Stimulated activated CD4-positive, alpha-beta T cell treated with anti-CD3 and anti-CD28 coated beads, Interleukin-4, amount 100 ng/mL, for 48 hours (primary cell): ENCODE measurements around the gene WDR11.
"Not testable (repeated sequence)": the region's sequence is repeated elsewhere in the genome, so short reads cannot be mapped to it uniquely, and the experiment has no call there.

Experiments used
- DNase-seq, 2 donors: peaks; one replicate each; pipeline ENCODE4 v3.0.0-alpha.2; 2020; ENCODE audit warnings: low read depth in 2 of 2

Gene WDR11

DNA sequence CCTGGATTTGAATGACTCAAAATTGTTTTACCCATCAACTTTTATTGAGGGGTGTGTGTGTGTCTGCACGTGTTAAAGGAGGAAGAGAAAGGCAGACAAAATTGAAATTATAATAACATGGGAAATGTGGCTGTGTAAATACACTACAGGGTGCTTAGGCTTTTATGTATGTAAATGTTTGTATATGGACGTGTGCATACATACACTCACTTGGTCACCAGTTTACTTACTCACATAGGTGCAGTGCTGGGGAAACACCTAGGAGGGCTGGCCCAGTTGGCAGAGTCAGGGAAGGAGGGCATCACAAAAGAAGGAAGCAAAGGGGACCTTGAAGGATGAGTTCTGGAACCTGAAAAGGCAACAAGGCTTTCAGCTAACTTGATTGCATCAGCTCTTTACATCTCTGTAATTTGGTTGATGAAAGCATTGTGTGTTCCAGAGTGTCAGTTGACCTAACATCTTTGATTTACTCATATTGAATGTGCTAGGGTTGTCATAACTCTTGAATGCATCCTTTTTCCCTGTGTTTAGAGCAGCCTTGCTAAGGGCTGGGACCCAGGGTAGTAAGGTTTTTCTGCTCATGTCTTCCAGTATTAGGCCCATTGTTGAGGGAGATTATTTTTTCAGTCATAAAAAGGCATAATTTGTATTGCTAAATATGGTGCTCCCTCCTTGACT lies 10.2 kb downstream of the WDR11 start:
- DNase-seq: no peak

DNA sequence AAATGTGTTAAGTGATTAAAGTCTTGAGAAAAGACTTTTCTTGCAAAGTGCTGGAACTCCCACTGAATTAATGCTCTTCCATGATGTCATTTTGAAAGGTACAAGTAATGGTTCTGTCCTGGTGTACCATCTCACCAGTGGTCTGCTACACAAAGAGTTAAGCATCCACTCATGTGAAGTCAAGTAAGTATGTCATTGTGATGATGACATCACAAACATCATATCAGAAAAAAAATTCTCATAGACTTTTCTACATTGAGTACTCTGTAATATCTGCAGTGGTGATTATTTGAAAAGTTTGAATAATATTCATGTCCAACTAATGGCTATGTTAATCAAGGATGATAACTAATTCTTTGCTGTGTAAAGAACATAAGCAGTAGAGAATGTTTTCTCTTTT lies 22.6 kb downstream of the WDR11 start:
- DNase-seq: no peak

DNA sequence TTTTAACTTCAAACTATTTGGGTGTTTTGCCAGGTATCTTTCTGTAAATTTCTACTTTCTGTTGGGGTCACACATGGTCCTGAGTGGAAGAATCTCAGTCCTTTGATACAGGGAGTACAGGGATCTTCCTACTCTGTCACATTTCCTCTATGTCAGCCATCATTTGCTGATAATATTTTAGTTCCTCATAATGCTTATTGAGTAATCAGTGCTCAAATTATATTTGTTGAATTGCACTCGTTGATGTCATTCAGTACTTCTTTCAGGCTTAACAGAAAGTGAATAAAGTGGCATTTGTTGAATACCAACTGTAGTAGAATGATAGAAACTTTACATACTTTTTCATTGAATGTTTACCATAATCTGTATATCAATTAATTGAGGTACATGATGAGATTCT lies 31.9 kb downstream of the WDR11 start:
- no peak for DNase-seq

DNA sequence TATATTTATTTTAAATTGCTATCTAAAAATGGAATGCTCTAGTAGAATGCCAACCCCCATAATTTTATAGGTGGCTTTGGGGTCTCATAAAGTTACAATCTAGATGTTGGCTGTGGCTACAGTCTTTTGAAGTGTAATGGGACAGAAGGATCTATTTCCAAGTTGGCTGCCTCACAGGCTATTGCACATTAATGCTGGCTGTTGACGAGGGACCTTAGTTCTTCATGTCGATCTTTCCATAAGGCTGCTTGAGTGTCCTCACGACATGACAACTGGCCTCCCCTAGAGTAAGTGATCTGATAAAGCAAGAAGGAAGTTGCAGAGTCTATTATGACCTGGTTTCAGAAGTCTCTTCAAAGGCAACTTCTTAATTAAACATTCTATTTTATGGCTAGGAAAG lies 36.3 kb downstream of the WDR11 start:
- no peak for DNase-seq

DNA sequence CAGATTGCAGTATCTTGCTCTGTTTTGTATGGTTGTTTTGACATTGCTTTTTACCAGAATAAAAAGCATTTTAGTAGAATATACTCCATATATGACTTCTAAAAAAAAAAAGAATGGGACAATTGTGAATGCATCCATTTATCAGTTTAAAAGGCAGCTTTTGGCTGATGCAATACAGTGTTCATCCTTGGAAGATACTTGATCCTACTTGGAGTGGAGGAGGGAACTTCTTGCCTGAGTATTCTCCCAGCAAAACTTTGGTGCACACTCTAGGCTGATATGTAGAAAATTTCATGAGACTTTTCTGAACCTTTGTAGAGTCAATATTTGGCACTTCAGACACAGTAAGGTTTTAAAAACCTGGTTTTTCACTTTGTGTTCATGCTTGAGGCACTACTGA lies 40.2 kb downstream of the WDR11 start:
- DNase-seq: no peak

DNA sequence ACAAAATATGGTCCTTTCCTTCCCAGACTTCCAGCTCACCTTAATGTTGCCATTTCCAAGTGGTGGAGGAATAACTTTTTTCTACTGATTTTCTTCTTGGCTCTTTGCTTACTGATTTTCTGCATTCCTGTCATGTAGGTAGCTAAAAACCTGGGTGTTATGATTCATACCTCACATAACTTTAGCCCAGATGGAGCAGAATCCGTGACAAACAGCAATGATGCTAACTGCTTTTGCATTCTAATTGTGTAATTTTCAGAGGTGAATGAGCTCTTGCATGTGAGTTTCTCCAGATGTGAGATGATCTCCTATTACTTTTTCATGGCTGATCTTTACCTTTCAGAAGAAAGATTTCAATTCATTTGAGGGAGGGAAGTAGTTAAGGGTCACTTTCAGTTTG lies 43.4 kb downstream of the WDR11 start:
- DNase-seq: no peak

DNA sequence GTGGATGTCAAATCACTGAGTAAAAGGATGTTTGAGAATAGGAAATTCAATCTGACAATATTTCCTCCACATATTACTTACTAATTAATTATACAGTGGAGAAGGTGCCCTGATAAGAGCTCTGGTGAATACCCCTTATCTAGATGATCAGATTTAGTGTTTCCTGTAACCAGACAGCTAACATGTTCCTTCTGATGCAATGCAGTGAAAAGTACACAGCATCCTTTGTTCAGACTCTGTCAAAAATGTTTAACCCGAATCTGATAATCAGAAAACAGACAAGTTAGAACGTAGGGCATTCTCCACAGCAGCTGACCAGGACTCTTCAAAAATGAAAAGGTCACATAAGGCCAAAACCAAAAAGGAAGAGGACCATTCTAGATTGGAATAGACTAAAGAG lies 46.2 kb downstream of the WDR11 start:
- no peak for DNase-seq

DNA sequence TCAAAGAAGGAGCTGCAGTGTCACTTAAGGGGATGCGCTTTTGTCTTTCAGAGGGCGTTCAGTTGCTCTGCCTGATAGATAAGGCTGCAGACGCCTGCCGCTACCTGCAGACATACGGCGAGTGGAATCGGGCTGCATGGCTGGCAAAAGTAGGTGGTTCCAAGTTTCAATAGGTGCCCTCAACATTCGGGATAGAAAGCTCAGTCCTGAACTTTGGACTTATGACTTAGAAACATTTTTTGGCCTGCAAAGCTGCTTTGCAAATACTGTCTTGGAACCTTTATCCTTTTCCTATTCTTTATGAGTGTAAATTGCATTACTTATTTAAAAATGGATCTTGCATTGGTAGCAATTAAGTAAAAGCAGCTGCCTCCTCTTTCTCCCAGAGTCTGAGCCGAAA lies 54.1 kb downstream of the WDR11 start:
- DNase-seq: no peak

DNA sequence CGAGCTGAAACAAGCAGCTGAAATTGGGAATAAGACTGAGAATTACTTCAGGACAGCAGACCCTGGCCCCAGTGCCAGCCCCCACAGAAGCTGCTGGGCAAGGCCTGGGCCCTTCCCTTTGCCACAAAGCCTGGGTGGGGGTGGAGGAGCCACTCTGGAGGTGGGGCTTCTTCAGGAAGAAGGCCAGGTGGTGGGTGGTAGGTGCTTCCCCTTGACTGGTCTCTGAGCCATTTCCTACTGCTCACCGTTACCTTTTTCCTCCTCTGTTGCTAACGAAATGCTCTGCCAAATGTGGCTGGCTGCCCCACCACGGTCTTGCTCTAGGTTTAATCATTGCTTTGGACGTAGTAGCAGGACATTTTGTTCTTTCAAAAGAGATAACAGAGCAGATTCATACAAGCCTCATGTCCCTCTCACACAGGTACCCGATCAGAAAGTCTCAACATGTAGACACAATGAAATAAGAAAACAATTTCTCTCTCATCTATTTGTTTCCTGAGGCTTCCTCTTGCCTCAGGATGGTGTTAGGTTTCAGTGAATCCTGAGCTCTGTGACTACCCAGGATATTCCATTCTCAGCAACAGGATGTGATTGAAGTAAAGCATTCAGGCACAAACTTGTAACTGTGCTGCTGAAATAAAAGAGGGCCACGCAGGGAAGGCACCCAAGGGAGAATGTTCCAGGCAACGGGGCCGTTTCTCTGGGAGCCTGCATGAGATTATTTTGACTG lies 66.5 kb downstream of the WDR11 start:
- no peak for DNase-seq

DNA sequence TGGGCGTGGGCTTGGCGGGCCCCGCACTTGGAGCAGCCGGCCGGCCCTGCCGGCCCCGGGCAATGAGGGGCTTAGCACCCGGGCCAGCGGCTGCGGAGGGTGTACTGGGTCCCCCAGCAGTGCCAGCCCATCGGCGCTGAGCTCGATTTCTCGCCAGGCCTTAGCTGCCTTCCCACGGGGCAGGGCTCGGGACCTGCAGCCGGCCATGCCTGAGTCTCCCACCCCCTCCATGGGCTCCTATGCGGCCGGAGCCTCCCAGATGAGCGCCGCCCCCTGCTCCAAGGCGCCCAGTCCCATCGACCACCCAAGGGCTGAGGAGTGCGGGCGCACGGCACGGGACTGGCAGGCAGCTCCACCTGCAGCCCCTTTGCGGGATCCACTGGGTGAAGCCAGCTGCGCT lies 72.7 kb downstream of the WDR11 start:
- DNase-seq: not testable (repeated sequence)

DNA sequence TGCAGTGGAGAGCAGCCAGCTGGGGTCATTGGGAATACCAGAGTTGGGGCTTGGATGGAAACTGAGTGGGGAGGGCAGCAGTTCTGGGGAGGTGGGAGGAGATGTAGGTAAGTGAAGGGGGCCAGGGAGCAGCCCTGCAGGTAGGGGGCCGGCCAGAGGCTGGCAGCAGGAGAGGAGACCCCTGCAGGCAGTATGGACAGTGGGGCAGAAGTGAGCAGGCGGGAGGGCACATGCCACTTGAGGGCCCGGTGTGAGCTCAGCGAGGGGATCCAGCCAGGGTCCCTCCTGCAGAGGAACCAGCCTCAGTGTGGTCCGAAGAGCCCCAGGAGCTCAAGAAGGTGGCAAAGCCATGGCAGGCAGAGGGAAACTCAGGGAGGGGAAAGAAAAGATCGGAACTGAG lies 75.4 kb downstream of the WDR11 start:
- DNase-seq: no peak

DNA sequence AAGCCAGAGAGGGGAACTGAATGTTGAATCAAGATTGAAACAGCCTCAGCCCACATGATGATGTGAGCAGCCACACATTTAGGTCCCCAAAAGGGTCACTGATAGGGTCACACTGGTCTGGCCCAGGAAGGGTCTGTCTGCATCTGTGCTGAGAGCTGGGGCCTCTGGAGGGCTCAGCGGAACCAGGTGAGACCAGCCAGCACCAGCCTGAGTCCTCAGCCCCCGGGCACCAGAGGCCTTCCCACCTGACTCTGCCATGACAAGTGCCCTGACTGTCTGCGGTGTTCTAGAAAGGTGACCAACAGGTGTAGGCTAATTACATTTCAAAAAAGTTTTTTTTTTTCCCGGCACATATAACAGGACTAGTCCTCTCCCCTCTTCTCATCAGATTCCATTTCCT lies 76.2 kb downstream of the WDR11 start:
- DNase-seq: no peak

DNA sequence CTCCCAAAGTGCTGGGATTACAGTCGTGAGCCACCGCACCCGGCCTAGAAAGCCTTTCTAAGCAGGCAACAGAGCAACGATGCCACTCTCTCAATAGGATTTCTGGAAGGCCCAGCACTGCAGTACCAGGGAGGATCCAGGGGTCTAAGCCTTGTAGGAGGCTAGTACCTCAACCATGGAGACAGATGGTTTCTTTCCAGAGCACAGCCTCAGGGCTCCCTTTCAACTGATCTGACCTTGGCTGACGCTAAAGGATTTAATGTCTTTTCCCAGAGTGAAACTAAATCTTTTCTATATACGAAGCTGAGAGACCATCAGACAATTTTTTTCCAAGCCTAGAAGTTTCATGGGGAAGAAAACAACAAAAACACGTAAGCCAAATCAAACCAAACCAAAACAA lies 78.0 kb downstream of the WDR11 start:
- DNase-seq: no peak

DNA sequence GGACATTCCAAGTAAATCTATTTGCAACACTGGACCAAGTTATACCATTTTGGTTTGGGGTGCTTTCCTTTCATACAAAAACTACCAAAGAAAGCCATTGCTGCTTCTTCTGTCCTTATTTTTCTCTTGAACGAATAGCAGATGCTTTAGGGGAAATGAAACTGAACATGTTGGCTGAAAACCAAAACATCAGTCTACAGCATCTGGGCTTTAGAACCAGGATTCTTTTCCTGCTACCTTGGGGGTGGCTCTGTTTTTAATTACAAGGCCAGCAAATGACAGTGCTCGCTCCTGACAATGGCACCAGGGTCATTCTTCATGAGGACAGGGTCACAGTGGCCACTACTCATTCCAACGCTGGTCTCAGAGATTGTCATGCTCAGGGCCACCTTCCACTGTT lies 80.3 kb downstream of the WDR11 start:
- no peak for DNase-seq

DNA sequence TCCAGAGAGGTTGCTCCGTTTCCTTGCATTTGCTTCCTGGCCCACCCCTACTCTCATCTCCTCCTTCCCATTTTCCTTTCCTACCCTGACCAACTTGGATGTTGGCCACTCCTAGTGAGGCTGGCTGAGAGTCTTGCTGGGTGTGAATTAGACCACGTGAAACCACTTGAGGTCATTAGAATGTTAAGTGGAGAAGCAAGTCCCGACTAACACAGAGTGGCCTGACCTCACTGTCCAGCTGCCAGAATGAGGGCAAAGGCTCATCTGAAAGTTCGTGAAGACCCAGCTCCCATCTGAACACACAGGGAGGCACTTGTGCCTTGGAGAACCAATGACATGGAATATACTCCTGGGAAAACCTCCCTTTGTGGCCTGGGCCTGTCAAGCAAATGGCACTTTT lies 80.8 kb downstream of the WDR11 start:
- DNase-seq: no peak

DNA sequence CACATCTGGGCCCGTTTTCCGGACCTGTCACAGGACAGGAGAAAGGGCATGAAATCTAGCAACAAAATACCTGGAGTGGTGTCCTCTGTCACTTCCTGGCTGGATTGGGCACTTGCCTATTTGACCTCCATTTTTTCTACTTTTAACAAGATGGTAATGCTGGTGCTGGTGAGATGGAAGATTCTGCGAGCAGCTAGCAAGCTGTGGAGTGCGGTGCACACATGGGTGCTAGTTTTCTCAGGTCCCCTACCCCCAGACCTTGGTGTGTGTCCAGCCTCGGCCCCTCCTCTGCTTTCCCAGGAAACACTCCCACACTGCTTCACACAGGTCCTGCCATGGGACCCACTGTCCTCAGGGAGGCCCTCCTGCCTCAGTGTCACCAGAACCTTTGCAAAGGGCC lies 87.7 kb downstream of the WDR11 start:
- DNase-seq: no peak

DNA sequence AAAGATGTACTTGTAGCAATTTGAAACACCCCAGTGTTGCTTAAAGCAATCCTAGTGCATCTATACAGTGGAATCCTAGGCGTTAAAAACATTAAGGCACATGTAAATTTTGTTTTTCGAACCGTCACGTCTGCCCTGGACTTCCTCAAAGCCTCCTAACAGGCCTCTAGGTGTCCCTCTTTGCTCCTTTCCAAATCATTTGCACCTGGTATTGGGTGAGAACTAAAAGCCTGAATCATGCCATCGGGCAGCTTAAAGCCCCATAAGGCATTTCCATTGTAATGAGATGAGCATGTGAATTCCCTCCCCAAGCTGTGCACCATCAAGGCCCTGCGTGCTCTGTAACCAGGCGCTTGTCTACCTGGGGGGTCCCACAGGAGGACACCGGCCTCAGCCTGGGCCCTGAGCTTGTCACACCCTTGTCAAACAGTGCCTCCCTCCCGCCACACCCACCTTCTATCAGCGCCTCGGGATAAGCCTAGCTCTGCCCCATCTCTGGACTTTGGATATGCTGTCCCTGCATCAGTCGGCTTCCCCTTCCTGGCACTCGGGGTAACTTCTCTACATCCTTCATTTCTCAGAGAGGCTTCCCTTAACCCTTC lies 89.2 kb downstream of the WDR11 start:
- DNase-seq: no peak

DNA sequence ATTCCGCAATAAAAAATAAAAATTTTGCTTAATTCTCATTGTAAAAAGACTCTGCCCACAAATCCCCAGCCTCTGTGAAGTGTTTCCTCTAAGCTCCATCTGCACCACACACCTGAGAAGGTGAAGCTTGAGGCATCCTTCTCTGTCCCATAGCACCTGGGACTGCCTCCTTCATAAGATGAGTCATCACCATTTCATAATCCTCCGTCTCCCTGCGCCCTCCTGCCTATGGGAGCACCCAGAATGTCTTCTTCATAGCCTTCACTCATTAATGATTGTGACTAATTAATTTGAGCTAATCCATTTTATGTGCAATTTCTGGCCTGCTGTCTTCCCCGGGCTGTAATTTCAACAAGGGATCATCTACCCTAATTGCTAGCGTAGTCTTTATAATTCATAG lies 90.3 kb downstream of the WDR11 start:
- DNase-seq: no peak

DNA sequence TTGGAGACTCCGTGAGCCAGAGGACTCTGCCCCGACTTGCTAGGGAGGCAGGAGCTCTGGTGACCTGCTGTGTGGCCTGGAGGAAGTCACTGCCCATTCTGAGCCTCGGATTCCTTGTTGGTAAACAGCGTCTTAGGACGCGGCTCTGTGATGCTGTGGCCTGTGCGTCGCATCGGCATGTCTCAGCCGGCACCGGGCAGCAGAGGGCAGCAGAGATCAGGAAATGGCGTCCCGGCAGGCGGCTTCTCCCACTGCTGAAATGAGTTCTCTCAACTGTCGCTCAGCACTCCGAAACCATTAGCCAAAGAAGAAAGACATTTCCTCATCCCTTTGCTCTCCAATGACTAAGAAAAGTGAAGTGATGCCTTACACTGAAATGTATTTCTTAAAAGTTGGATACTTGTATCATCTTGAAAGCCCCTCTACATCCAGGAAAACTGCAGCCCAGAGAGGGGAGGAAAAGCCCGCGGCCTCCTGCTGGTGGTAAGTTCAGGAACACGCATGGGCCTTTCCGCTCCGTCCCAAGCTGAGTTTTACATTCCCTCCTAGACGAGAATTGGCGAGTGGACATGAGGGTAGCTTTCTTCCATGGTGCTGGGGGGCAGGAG lies 91.7 kb downstream of the WDR11 start:
- DNase-seq: peak; percentile 69 to 76

DNA sequence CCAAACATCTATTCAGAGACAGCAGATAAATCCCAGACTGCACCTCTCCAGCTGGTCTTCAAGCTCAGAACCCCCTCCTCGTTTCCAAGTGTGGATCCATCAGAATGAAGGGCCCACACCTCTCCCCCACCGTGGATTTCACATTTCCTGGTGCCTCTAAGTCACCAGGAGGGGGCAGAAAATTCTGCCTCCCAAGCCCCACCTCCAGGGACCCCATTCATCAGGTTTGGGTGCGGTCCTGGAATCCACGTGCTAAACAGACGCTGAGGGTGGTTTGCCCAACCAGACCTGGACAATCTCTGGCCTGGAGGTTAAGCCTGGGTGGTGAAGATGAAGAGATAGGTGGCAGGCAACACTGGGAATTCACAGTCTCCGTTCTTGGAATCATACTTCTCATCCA lies 92.4 kb downstream of the WDR11 start:
- no peak for DNase-seq

DNA sequence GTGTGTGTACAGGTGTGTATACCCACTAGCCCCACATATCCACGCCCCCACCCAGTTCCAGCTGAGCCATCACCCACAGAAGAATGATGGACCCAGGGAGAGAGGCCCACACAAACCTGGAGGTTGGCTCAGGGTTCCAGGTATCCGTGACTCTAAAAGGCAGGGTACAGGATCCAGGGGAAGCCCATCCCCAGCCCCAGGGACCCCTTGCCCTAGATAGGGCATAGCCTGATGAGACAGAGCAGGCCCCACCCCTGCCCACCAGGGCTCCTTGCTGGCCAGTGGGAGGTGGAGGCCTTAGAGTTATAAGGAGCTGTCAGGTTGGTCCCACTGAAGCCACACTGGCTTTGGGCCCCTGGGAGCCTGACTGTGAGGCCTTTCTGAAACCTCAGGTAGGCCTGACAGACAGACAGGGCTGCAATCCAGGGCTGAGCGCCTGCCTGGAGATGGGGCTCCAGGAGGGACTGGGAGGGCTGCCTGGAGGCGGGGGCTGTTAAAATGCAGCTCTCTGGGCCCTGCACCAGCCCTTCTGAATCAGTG lies 93.5 kb downstream of the WDR11 start:
- DNase-seq: no peak

DNA sequence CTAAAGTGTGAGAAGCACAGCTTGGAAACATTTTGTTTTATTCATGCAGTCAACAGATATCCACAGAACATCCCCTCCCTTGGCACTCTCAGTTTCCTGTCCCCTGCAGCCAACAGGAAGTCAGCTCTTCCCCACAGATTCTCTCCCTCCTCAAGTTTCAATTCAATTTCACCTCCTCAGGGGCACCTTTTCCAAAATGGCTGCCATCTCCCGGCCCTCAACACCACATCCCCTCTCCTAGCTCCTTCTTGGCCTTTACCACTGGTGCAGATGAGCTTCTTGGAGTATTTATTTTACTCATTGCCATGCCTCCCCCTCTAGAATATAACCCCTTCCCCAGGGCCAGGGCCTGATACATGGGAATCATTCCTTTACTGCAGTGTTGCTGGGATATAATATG lies 94.0 kb downstream of the WDR11 start:
- no peak for DNase-seq
